ENCODE measurements around the gene ALDH1L2. TPM values are rescaled to one million over a fixed set of nuclear protein-coding genes. Genes with fewer than 3 reads are reported as not detected.

The ALDH1L2 gene
- total and polyA plus RNA-seq, 4 donors: 0.03 to 0.25 (median 0.15) TPM

DNA sequence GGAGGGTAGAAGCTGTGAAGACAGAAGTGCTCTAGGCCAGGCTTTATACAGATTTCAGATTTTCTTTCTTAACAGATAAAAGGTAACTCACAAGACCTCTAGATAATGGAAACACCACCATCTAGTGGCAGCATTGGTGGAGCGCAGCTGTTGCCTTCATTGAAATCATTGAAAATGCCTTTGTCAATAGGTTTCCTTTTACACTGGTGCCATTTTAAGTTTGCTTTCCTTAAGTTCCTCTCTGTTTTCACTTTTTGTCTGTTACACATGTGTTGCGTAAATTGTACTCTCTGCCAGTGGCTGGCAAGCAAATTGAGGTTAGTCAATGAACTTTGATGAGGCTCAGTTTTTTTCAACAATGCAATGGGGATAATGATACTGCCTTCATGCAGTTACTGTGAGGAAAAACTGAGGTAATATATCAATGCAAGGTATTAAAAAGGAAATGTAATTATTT is 31.1 kb downstream of the ALDH1L2 start:
- TF ChIP-seq JUND (IDR thresholded peaks at IDR 0.05) (peak; percentile 59 to 64), NR2F2 (IDR thresholded peaks at IDR 0.05) (no peak), HNF4A (conservative IDR thresholded peaks at IDR 0.05) (peak; percentile 68 to 74), SP1 (IDR thresholded peaks at IDR 0.05) (peak; percentile 50), RXRA (IDR thresholded peaks at IDR 0.05) (peak; percentile 75 to 78), FOXA2 (IDR thresholded peaks at IDR 0.05) (peak; percentile 87), TAF1 (conservative IDR thresholded peaks at IDR 0.05) (no peak), YY1 (IDR thresholded peaks at IDR 0.05) (peak; percentile 93), RAD21 (IDR thresholded peaks at IDR 0.05) (peak; percentile 98 to 99), GABPA (IDR thresholded peaks at IDR 0.05 in 1 of 2, conservative IDR thresholded peaks at IDR 0.05 in 1 of 2) (no peak), HNF4G (IDR thresholded peaks at IDR 0.05) (no peak), FOXA1 (IDR thresholded peaks at IDR 0.05) (peak; percentile 35), EGR1 (IDR thresholded peaks at IDR 0.05; ENCODE audit: low read depth in 2 of 2) (peak in 1 of 2 donors; percentile 24)
- TF ChIP-seq, protein P1, sequence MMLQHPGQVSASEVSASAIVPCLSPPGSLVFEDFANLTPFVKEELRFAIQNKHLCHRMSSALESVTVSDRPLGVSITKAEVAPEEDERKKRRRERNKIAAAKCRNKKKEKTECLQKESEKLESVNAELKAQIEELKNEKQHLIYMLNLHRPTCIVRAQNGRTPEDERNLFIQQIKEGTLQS (IDR thresholded peaks at IDR 0.05): peak; percentile 43
- TF ChIP-seq, protein P2, sequence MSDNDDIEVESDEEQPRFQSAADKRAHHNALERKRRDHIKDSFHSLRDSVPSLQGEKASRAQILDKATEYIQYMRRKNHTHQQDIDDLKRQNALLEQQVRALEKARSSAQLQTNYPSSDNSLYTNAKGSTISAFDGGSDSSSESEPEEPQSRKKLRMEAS (IDR thresholded peaks at IDR 0.05): peak; percentile 54
- TF ChIP-seq, protein P3, sequence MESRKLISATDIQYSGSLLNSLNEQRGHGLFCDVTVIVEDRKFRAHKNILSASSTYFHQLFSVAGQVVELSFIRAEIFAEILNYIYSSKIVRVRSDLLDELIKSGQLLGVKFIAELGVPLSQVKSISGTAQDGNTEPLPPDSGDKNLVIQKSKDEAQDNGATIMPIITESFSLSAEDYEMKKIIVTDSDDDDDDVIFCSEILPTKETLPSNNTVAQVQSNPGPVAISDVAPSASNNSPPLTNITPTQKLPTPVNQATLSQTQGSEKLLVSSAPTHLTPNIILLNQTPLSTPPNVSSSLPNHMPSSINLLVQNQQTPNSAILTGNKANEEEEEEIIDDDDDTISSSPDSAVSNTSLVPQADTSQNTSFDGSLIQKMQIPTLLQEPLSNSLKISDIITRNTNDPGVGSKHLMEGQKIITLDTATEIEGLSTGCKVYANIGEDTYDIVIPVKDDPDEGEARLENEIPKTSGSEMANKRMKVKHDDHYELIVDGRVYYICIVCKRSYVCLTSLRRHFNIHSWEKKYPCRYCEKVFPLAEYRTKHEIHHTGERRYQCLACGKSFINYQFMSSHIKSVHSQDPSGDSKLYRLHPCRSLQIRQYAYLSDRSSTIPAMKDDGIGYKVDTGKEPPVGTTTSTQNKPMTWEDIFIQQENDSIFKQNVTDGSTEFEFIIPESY (IDR thresholded peaks at IDR 0.05): peak; percentile 38
- TF ChIP-seq, protein P4, sequence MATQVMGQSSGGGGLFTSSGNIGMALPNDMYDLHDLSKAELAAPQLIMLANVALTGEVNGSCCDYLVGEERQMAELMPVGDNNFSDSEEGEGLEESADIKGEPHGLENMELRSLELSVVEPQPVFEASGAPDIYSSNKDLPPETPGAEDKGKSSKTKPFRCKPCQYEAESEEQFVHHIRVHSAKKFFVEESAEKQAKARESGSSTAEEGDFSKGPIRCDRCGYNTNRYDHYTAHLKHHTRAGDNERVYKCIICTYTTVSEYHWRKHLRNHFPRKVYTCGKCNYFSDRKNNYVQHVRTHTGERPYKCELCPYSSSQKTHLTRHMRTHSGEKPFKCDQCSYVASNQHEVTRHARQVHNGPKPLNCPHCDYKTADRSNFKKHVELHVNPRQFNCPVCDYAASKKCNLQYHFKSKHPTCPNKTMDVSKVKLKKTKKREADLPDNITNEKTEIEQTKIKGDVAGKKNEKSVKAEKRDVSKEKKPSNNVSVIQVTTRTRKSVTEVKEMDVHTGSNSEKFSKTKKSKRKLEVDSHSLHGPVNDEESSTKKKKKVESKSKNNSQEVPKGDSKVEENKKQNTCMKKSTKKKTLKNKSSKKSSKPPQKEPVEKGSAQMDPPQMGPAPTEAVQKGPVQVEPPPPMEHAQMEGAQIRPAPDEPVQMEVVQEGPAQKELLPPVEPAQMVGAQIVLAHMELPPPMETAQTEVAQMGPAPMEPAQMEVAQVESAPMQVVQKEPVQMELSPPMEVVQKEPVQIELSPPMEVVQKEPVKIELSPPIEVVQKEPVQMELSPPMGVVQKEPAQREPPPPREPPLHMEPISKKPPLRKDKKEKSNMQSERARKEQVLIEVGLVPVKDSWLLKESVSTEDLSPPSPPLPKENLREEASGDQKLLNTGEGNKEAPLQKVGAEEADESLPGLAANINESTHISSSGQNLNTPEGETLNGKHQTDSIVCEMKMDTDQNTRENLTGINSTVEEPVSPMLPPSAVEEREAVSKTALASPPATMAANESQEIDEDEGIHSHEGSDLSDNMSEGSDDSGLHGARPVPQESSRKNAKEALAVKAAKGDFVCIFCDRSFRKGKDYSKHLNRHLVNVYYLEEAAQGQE (IDR thresholded peaks at IDR 0.05): no peak
- TF ChIP-seq, protein P5, sequence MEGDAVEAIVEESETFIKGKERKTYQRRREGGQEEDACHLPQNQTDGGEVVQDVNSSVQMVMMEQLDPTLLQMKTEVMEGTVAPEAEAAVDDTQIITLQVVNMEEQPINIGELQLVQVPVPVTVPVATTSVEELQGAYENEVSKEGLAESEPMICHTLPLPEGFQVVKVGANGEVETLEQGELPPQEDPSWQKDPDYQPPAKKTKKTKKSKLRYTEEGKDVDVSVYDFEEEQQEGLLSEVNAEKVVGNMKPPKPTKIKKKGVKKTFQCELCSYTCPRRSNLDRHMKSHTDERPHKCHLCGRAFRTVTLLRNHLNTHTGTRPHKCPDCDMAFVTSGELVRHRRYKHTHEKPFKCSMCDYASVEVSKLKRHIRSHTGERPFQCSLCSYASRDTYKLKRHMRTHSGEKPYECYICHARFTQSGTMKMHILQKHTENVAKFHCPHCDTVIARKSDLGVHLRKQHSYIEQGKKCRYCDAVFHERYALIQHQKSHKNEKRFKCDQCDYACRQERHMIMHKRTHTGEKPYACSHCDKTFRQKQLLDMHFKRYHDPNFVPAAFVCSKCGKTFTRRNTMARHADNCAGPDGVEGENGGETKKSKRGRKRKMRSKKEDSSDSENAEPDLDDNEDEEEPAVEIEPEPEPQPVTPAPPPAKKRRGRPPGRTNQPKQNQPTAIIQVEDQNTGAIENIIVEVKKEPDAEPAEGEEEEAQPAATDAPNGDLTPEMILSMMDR (IDR thresholded peaks at IDR 0.05; ENCODE audit: low read depth, low read length, missing input control): peak; percentile 98
- 1% methylated on average over 2 of the region's 2 CpGs for WGBS
- H3K9me3 ChIP-seq (ENCODE audit: control insufficient read depth in 4 of 4, low read length in 3 of 4): peaks cover 0 to 3% (median 0%) of the 10 kb centered on the region in 4 donors

More for the DNA sequence above, 31.1 kb downstream of the ALDH1L2 start:
- no peak overlapping the region for H3K27ac ChIP-seq (ENCODE audit: low read depth in 1 of 2, low read length in 2 of 2)
- no peak overlapping the region for H3K4me3 ChIP-seq (ENCODE audit: low read depth in 1 of 3, low read length in 3 of 3)
- H3K27me3 ChIP-seq (ENCODE audit: control insufficient read depth in 4 of 4, insufficient read depth in 4 of 4, low read length in 3 of 4): no peaks in the 10 kb centered on the region
- no peaks in the 10 kb centered on the region for H3K36me3 ChIP-seq (ENCODE audit: control insufficient read depth in 4 of 4, insufficient read depth in 3 of 4, low read depth in 1 of 4, low read length in 3 of 4)
- H3K4me1 ChIP-seq (ENCODE audit: control insufficient read depth in 4 of 4, insufficient read depth in 4 of 4, low read length in 3 of 4): peaks cover 0 to 8% (median 1%) of the 10 kb centered on the region in 4 donors
- DNase-seq (ENCODE audit: low spot score): peak; percentile 69
- no peak overlapping the region for H3K9ac ChIP-seq (ENCODE audit: low read depth in 1 of 2, low read length in 2 of 2)
